Astrocyte (in vitro differentiated cells and primary cell): ENCODE data around the gene FAM110D. TPM values are rescaled to one million over a fixed set of nuclear protein-coding genes. Genes with fewer than 3 reads are reported as not detected.
A peak's percentile ranks its signal among the peaks of the same experiment; 100 is the strongest.

Experiments
- DNase-seq: peaks from one replicate; pipeline ENCODE4 v3.0.0-alpha.2; 2010; ENCODE audit warnings: low read depth
- FAIRE-seq: peaks from 2 replicates; lab custom pipeline; 2011; peaks lifted over from hg19 to GRCh38; lab: Jason Lieb, UNC
- H2AFZ ChIP-seq: 2 replicates; pipeline ENCODE4 v1.6.0; 2012; ENCODE audit warnings: low read depth, low read length, inconsistent platforms
- H3K27ac ChIP-seq: 2 replicates; pipeline ENCODE4 v1.5.1; 2011; ENCODE audit warnings: low read depth, low read length, inconsistent platforms
- H3K27me3 ChIP-seq: 2 replicates; pipeline ENCODE4 v1.6.0; 2011; ENCODE audit warnings: low read length, inconsistent platforms; ENCODE audit not compliant: insufficient read depth
- H3K36me3 ChIP-seq: 2 replicates; pipeline ENCODE4 v1.5.1; 2011; ENCODE audit warnings: low read length, inconsistent platforms; ENCODE audit not compliant: insufficient read depth
- H3K4me1 ChIP-seq: 2 replicates; pipeline ENCODE4 v1.5.1; 2011; ENCODE audit warnings: low read length, inconsistent platforms; ENCODE audit not compliant: insufficient read depth
- H3K4me2 ChIP-seq: 2 replicates; pipeline ENCODE4 v1.6.0; 2012; ENCODE audit warnings: low read length, inconsistent platforms
- H3K4me3 ChIP-seq: 2 replicates; pipeline ENCODE4 v1.5.1; 2011; ENCODE audit warnings: low read depth, mild to moderate bottlenecking, low read length, inconsistent platforms; ENCODE audit not compliant: insufficient read depth
- H3K79me2 ChIP-seq: 2 replicates; pipeline ENCODE4 v1.6.0; 2012; ENCODE audit warnings: mild to moderate bottlenecking, low read length, inconsistent platforms; ENCODE audit not compliant: insufficient read depth
- H3K9ac ChIP-seq: 2 replicates; pipeline ENCODE4 v1.6.0; 2012; ENCODE audit warnings: mild to moderate bottlenecking, low read length, inconsistent platforms
- H3K9me3 ChIP-seq: 2 replicates; pipeline ENCODE4 v1.5.1; 2012; ENCODE audit warnings: low read depth, mild to moderate bottlenecking, low read length, inconsistent platforms; ENCODE audit not compliant: insufficient read depth
- H4K20me1 ChIP-seq: 2 replicates; pipeline ENCODE4 v1.6.0; 2012; ENCODE audit warnings: low read length, inconsistent platforms; ENCODE audit not compliant: insufficient read depth
- H3K27ac Mint-ChIP-seq: one replicate; pipeline ENCODE4 v1.8.0; 2021; ENCODE audit warnings: mild to moderate bottlenecking, mixed read lengths; ENCODE audit not compliant: unreplicated experiment
- H3K27me3 Mint-ChIP-seq: one replicate; pipeline ENCODE4 v1.8.0; 2021; ENCODE audit warnings: low read depth, mixed read lengths; ENCODE audit not compliant: unreplicated experiment
- H3K36me3 Mint-ChIP-seq: one replicate; pipeline ENCODE4 v1.8.0; 2021; ENCODE audit warnings: low read depth, mixed read lengths; ENCODE audit not compliant: unreplicated experiment
- H3K4me1 Mint-ChIP-seq: one replicate; pipeline ENCODE4 v1.8.0; 2021; ENCODE audit warnings: low read depth, mixed read lengths; ENCODE audit not compliant: unreplicated experiment
- H3K4me3 Mint-ChIP-seq: one replicate; pipeline ENCODE4 v1.8.0; 2021; ENCODE audit warnings: mild to moderate bottlenecking, moderate library complexity, mixed read lengths; ENCODE audit not compliant: unreplicated experiment
- H3K9me3 Mint-ChIP-seq: one replicate; pipeline ENCODE4 v1.8.0; 2021; ENCODE audit warnings: mild to moderate bottlenecking, mixed read lengths; ENCODE audit not compliant: unreplicated experiment
- CTCF ChIP-seq: IDR thresholded peaks from 2 replicates; pipeline ENCODE4 v1.5.1; 2011; ENCODE audit warnings: low read depth, mild to moderate bottlenecking, inconsistent platforms, low read length, moderate library complexity; ENCODE audit not compliant: insufficient read depth
- EZH2 ChIP-seq: IDR thresholded peaks from 2 replicates; pipeline ENCODE4 v1.6.1; 2012; ENCODE audit warnings: mild to moderate bottlenecking, low read length, inconsistent platforms; ENCODE audit not compliant: insufficient read depth
- total RNA-seq: library from RNA; stranded (reverse); gene quantifications from 2 replicates; pipeline ENCODE4 v1.2.1, GENCODE V29; 2021

The FAM110D gene
- total RNA-seq, 1 donor from 2014 or later, result 0.70 TPM

DNA sequence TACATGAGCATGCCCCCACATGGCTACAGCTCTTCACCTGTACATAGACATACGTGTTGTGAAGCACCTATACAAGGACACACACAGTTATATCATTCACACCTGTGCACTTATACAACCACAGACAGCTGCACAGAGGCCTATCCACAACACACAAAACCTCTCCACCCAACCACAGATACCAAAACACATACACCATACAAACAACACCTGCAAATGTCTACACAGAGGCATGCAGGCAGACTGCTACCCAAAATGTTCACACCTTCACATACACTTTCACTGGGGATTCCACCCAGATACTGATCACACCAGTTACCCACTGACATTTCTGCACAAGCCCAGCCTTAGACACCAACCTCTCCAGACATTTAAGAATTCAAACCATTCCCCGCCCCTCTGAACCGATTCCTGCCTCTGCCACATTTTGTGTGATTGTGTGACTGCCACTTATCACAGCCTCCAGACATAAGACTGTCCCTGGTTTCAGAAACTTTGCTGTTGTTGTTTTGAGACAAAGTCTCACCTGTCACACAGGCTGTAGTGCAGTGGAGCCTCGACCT lies 7.9 kb downstream of the FAM110D start:
- no peak overlapping the region for H3K4me3 ChIP-seq
- no peaks in the 10 kb centered on the region for H4K20me1 ChIP-seq
- no peak for FAIRE-seq
- H3K4me1 Mint-ChIP-seq, result peaks cover 9% of the 10 kb centered on the region
- H3K9me3 Mint-ChIP-seq, result no peaks in the 10 kb centered on the region
- H2AFZ ChIP-seq, result no peak overlapping the region
- H3K27ac ChIP-seq, result no peak overlapping the region
- no peaks in the 10 kb centered on the region for H3K36me3 ChIP-seq
- DNase-seq, result no peak
- no peak overlapping the region for H3K9ac ChIP-seq
- H3K4me1 ChIP-seq, result peaks cover 23% of the 10 kb centered on the region
- H3K27ac Mint-ChIP-seq, result no peak overlapping the region
- TF ChIP-seq CTCF (no peak), EZH2 (no peak)
- H3K36me3 Mint-ChIP-seq, result no peaks in the 10 kb centered on the region
- no peak overlapping the region for H3K4me3 Mint-ChIP-seq
- H3K9me3 ChIP-seq, result no peaks in the 10 kb centered on the region
- peaks cover 20% of the 10 kb centered on the region for H3K79me2 ChIP-seq
- H3K4me2 ChIP-seq, result no peak overlapping the region
- H3K27me3 Mint-ChIP-seq, result no peaks in the 10 kb centered on the region
- H3K27me3 ChIP-seq, result peaks cover 2% of the 10 kb centered on the region

- no peaks in the 10 kb centered on the region for H3K9me3 Mint-ChIP-seq
- peak within 1 kb of the TSS; percentile 68 for H3K4me3 ChIP-seq
- no peaks in the 10 kb centered on the region for H3K36me3 ChIP-seq
- H4K20me1 ChIP-seq, result no peaks in the 10 kb centered on the region
- peaks cover 6% of the 10 kb centered on the region for H3K4me1 Mint-ChIP-seq
- H3K36me3 Mint-ChIP-seq, result no peaks in the 10 kb centered on the region
- peak within 1 kb of the TSS; percentile 89 for H3K4me3 Mint-ChIP-seq
- H3K4me2 ChIP-seq, result peak within 1 kb of the TSS; percentile 88
- H3K9ac ChIP-seq, result peak within 1 kb of the TSS; percentile 94
- TF ChIP-seq CTCF, result no peak
- no peak for TF ChIP-seq EZH2
- H3K4me1 ChIP-seq, result peaks cover 20% of the 10 kb centered on the region
- H2AFZ ChIP-seq, result peak within 1 kb of the TSS; percentile 96
- peaks cover 20% of the 10 kb centered on the region for H3K79me2 ChIP-seq
- H3K27ac Mint-ChIP-seq, result no peak within 1 kb of the TSS
- DNase-seq (no peak), FAIRE-seq (no peak)
- H3K27me3 ChIP-seq, result no peaks in the 10 kb centered on the region
- peak within 1 kb of the TSS; percentile 74 for H3K27ac ChIP-seq
- H3K27me3 Mint-ChIP-seq, result no peaks in the 10 kb centered on the region
- no peaks in the 10 kb centered on the region for H3K9me3 ChIP-seq
These were observed 9.7 kb downstream of the FAM110D start, which contains the start of gene C1orf232 for GRCh38 chr1:26168410-26169197. Gene C1orf232, minus strand, starts transcription at chr1:26168963. Its CDS starts 464 bp downstream, at chr1:26168499.
